Myocyte (in vitro differentiated cells): ENCODE measurements around the gene SPX. TPM values are rescaled to one million over a fixed set of nuclear protein-coding genes. Genes with fewer than 3 reads are reported as not detected.

Source experiments
- DNase-seq: peaks from one replicate; pipeline ENCODE4 v3.0.0-alpha.2; 2012; ENCODE audit warnings: low read depth
- total RNA-seq: library from RNA; depleted of rRNA; stranded (reverse); fragments of >200 nt; gene quantifications from 2 replicates; pipeline ENCODE4 v1.2.3, GENCODE V29; 2014

The SPX gene
- total RNA-seq, 1 donor from 2014 or later, result 8.7 TPM

DNA sequence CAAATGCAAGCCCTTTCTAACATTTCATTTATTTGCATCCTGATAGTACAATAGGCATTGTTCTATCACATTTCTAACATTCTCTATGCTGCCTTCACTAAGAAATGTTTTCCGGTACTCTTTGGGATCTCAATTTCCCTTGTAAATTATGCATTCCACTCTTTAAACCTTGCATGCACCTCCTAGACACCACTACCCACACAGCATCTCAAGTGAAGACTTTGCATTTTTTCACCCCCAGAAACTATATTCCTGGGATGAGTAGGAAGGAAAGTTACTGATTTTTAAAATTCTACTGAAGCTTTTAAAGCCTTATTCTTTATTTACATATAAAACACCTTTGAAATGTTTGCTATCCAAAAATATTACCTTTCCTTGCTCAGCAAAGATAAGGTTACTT, 51.4 kb downstream of the SPX start:
- DNase-seq, result no peak

DNA sequence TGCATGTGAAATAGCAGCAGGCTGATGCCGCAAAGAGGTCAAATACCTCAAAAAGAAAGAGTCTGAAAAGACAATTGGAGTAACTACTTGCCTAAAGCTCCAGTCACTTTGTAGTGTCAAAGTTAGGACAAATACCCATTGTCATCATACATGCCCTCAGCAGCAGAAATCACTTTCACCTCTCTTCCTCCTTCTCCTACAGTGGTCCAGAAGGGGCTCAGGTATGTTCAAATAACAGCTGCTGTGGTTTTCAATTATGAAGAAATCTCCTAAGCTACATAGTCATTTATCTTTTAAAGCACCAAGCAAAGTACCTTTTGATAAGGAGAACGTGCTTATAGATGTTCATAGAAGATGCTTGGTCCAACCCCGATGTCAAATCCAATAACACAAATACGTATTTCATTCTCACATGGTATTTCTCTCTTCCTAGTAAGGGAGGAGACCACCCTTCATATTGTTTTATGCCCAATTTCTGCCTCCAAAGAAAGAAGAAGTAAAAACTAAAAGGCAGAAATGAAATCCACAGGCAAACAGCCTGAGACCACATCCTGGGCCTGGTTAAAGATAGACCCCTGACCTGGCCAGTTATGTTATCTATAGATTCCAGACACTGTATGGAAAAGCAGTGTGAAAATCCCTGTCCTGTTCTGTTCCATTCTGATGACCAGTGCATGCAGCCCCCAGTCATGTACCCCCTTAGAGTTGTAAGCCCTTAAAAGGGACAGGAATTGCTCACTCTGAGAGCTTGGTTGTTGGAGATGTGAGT, 54.8 kb downstream of the SPX start:
- DNase-seq, result no peak

Other genes with a start within 250 kb of the SPX start
- gene SLCO1A2, start 191.4 kb upstream of the SPX start, total RNA-seq, result 0.05 TPM in 1 of 2 replicates, not detected in the other
- not detected in 2 replicates for gene IAPP, start 153.4 kb upstream of the SPX start, total RNA-seq
- gene PYROXD1, start 88.6 kb upstream of the SPX start, total RNA-seq, result 13.0 and 15.2 TPM in 2 replicates
- 54.1 and 57.5 TPM in 2 replicates for gene RECQL, start 24.7 kb upstream of the SPX start, total RNA-seq
- 54.9 and 65.6 TPM in 2 replicates for gene GOLT1B, start 24.5 kb upstream of the SPX start, total RNA-seq
- not detected in 2 replicates for gene GYS2, start 78.6 kb downstream of the SPX start, total RNA-seq
- 575 and 625 TPM in 2 replicates for gene LDHB, start 131.5 kb downstream of the SPX start, total RNA-seq
- 0.10 and 0.40 TPM in 2 replicates for gene KCNJ8, start 248.4 kb downstream of the SPX start, total RNA-seq